GM21717 (cell line): Measurements from ENCODE around the gene ASTL.
"Not testable (repeated sequence)": the region's sequence is repeated elsewhere in the genome, so short reads cannot be mapped to it uniquely, and the experiment has no call there.

ENCODE experiments used
- ATAC-seq: cut with Tn5 transposase; IDR thresholded peaks from one replicate; pipeline ENCODE4 v1.9.1; 2021; ENCODE audit warnings: mild to moderate bottlenecking, moderate library complexity; ENCODE audit not compliant: unreplicated experiment

ASTL gene

DNA sequence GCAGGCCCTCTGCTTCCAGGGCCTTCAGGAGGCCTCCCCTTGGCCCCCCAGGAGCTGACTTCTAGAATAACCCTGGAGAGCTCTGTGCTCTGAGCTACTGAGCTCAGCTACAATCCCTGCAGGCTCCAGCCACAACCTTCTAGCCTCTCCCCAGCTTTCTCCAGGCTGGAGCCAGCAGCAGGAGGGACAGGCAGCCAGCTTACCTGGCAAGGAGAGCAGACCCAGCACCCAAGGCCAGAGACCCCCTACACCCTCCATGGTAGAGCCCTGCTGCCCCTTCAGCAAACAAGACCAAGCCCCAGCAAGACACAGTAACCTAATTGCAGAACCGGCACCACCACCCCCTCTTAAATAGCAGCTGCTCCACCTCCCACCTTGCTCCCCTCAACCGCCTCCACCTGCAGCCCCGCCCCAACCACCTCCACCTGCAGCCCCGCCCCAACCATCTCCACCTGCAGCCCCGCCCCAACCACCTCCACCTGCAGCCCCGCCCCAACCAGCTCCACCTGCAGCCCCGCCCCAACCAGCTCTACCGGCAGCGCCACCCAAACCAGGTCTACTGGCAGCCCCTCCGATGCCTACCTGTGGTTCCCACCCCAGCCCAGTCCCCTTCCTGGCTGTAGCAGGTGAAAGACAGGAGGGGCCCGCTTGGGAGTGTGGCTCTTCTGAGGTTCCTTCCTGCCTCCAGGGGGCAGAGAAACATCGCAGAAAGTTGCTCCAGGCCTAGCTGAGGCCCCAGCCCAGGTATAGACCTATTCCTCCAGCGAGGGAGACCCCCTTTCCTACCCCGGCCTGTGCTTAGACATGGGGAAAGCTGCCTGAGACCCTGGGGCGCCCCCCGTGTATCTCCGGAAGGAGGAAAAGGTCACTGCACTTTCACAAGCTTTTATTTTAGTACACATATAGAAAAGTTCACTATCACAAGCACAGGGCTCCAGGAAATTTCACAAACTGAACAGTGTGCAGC lies at the start of gene ASTL:
Gene ASTL, minus strand, starts transcription at position 324 of the 967 bp plus-strand sequence. Its CDS starts 66 bp downstream, at position 258.
- ATAC-seq: no peak

DNA sequence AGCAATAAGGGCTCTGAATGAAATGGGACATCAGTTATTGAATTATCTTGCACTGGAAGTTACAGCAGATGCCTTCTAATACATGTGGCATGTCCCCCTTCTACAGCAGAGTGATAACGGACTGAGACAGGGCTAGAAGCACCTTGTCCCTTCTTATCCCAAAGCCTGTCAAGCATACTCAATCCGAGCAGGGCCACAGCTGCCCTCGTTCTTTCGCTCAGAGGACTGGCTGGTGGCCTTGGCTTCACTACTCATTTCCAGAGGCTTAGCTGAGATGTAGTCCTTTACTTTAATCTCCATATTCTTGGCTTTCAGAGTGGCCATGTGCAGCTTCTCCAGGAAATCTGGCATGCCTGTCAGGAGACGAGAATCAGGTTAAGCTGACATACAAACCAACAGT lies 48.3 kb upstream of the ASTL start:
- ATAC-seq: no peak

DNA sequence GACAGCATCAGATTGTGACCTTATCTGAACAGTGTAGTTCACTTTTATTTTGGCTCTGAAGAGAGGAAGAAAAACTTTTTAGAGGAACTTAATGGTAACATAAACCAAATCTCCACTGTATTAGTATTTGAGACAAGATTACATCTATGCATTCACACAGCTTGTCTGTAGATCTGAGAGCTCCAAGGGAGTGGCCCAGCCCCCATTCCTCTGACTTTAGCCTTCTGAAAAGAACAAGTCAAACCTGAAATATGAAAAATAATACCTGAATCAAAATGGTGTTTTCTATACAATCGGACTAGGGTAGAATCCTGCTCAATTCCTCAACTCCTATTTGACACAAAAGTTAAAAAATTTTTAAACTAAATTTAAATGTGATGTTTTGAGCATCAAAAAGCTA lies 47.2 kb upstream of the ASTL start:
- ATAC-seq: no peak

GRCh38 chr2:96184989-96185388 lies 46.7 kb upstream of the ASTL start:
- no peak for ATAC-seq

DNA sequence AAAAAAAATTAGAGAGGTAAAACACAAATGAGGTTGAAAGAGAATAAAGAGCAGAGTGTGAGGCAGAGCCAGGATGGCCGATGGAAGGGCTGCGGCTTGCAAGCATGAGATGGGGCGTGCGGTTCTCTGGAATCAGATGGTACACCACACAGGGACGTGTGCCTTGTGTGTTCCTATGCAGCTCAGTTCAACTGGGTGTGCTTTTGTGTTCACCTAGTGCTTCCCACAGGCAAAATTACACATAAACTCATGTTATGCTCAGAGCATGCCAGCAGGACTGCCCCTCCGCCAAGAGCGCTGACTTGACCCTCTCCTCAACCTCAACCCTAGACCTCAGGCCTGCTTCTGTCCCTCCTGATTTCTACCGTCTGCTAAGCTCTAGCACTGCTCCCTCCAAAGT lies 45.9 kb upstream of the ASTL start:
- no peak for ATAC-seq

GRCh38 chr2:96181529-96181928 lies 43.2 kb upstream of the ASTL start:
- no peak for ATAC-seq

GRCh38 chr2:96180521-96180920 lies 42.2 kb upstream of the ASTL start:
- ATAC-seq: no peak

GRCh38 chr2:96180002-96180401 lies 41.7 kb upstream of the ASTL start:
- ATAC-seq: no peak

GRCh38 chr2:96176661-96177060 lies 38.4 kb upstream of the ASTL start:
- no peak for ATAC-seq

DNA sequence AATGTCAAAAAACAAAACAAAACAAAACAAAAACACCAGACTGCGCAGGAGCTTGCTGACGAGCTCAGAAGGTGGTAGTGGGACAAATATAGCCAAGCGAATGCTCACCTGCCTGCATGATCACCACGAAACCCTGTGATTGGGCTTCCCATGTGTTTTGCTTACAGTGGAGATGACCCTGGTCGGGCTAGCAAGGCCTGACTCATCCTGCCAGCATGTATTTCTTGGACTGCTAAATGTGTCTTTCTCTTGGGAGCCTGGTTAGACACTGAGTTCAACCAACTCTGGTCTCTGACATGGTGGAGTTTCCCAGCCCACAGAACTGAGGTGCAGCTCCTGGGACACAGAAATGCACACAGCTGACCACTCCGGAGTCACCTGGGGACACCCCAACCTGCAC lies 37.6 kb upstream of the ASTL start:
- ATAC-seq: no peak

- peak; percentile 72 for ATAC-seq
These were observed 36.2 kb upstream of the ASTL start for GRCh38 chr2:96174251-96175144.

DNA sequence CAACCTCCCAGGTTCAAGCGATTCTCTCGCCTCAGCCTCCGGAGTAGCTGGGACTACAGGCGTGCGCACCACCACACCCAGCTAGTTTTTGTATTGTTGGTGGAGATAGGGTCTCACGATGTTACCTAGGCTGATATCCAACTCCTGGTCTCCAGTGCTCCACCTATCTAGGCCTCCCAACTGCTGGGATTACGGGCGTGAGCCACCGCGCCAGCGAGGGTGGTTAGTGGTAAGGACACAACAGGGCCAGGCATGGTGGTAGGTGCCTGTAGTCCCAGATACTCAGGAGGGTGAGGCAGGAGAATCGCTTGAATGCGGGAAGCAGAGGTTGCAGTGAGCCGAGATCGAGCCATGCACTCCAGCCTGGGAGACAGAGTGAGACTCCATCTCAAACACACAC lies 33.5 kb upstream of the ASTL start:
- ATAC-seq: no peak

- no peak for ATAC-seq
These were observed 32.3 kb upstream of the ASTL start for GRCh38 chr2:96170626-96171025.

DNA sequence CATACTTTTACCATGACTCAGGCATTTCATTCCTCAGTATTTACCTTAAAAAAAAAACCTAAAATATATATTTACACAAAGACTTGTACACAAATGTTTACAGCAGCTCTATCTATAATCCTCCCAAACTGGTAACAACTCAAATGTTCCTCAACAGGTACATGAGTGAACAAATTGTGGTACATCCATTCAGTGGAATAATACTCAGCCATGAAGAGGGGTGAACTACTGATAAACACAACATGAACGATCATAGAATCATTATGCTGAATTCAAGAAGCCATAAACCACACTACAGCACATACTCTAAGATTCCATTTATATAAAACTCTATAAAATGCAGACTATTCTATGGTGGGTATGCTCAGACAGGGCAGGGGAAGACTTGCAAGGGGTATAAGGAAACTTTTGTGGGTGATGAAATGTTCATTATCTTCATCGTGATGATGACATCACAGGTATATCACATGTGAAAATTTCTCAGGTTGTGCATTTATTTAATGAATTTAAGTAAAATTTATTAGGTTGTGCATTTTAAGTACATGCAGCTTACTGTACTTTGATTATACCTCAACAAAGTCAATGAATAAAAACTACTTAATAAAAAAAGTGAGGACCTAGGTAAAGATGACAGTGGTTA lies 31.7 kb upstream of the ASTL start:
- no peak for ATAC-seq

GRCh38 chr2:96167407-96168013 lies 29.2 kb upstream of the ASTL start:
- no peak for ATAC-seq

GRCh38 chr2:96164459-96165184 lies 26.3 kb upstream of the ASTL start:
- ATAC-seq: peak; percentile 68

GRCh38 chr2:96163768-96164429 lies 25.6 kb upstream of the ASTL start:
- ATAC-seq: peak; percentile 50

- peak; percentile 2 for ATAC-seq
These were observed 25.1 kb upstream of the ASTL start for GRCh38 chr2:96163415-96163767.

DNA sequence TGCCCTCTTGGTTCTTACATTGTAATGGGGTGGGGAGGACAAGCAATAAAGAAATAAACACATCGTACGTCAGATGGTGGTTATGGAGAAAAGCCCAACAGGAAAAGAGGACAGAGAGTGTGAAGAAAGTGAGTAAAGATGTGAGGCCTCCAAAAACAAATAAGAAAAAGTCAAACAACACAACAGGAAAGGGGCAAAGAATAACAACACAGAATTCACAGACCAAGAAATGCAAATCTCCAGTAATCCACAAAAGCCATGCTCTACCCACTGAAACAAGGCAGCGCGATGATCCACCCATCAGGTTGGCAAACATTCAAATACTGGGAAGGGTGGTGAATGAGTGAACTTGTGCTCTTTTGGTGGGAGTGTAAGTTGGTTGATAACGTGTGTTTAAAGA lies 23.6 kb upstream of the ASTL start:
- no peak for ATAC-seq

GRCh38 chr2:96160366-96160765 lies 22.1 kb upstream of the ASTL start:
- not testable (repeated sequence) for ATAC-seq
